Measurements from ENCODE around the gene KRTAP10-9.

Gene KRTAP10-9

GRCh38 chr21:44628707-44629391 lies 2.0 kb downstream of the KRTAP10-9 start:
- TF ChIP-seq SIN3A (IDR thresholded peaks at IDR 0.05; ENCODE audit: borderline replicate concordance, insufficient read depth, low read length) (no peak), FOXP2 (optimal IDR thresholded peaks at IDR 0.05; ENCODE audit: borderline replicate concordance, extremely low read depth, extremely low read length, insufficient read depth) (no peak)

GRCh38 chr21:44630440-44630839 lies 3.5 kb downstream of the KRTAP10-9 start:
- TF ChIP-seq POLR2AphosphoS5 (IDR thresholded peaks at IDR 0.05; ENCODE audit: low read depth, low read length) (no peak), TAF1 (IDR thresholded peaks at IDR 0.05; ENCODE audit: borderline replicate concordance, insufficient read depth, low read length) (no peak)

DNA sequence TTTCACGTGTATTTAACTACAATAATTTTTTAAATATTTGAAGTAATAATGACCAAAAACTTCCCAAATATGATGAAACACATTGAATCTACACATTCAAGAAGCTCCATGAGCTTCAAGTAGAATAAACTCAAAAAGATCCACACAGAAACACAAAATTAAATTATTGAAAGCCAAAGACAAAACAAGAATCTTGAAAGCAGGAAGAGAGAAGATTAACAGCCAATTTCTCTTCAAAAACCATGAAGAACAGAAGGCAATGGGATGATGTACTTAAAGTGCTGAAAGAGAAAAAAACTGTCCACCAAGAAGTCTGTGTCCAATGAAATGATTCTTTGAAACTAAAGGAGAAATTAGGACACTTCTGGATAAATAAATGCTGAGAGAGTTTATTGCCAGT lies 5.2 kb downstream of the KRTAP10-9 start:
- TF ChIP-seq TAF1 (IDR thresholded peaks at IDR 0.05; ENCODE audit: borderline replicate concordance, insufficient read depth, low read length): no peak
- no peak for TF ChIP-seq FOXP2 (optimal IDR thresholded peaks at IDR 0.05; ENCODE audit: borderline replicate concordance, extremely low read depth, extremely low read length, insufficient read depth)
- TF ChIP-seq POLR2AphosphoS5 (IDR thresholded peaks at IDR 0.05; ENCODE audit: low read depth, low read length): no peak
- TF ChIP-seq, protein P1, sequence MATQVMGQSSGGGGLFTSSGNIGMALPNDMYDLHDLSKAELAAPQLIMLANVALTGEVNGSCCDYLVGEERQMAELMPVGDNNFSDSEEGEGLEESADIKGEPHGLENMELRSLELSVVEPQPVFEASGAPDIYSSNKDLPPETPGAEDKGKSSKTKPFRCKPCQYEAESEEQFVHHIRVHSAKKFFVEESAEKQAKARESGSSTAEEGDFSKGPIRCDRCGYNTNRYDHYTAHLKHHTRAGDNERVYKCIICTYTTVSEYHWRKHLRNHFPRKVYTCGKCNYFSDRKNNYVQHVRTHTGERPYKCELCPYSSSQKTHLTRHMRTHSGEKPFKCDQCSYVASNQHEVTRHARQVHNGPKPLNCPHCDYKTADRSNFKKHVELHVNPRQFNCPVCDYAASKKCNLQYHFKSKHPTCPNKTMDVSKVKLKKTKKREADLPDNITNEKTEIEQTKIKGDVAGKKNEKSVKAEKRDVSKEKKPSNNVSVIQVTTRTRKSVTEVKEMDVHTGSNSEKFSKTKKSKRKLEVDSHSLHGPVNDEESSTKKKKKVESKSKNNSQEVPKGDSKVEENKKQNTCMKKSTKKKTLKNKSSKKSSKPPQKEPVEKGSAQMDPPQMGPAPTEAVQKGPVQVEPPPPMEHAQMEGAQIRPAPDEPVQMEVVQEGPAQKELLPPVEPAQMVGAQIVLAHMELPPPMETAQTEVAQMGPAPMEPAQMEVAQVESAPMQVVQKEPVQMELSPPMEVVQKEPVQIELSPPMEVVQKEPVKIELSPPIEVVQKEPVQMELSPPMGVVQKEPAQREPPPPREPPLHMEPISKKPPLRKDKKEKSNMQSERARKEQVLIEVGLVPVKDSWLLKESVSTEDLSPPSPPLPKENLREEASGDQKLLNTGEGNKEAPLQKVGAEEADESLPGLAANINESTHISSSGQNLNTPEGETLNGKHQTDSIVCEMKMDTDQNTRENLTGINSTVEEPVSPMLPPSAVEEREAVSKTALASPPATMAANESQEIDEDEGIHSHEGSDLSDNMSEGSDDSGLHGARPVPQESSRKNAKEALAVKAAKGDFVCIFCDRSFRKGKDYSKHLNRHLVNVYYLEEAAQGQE (IDR thresholded peaks at IDR 0.05; ENCODE audit: insufficient read depth in 1 of 2, low read depth in 2 of 2, low read length in 2 of 2): no peak
- no peak for TF ChIP-seq SIN3A (IDR thresholded peaks at IDR 0.05; ENCODE audit: borderline replicate concordance, insufficient read depth, low read length)

DNA sequence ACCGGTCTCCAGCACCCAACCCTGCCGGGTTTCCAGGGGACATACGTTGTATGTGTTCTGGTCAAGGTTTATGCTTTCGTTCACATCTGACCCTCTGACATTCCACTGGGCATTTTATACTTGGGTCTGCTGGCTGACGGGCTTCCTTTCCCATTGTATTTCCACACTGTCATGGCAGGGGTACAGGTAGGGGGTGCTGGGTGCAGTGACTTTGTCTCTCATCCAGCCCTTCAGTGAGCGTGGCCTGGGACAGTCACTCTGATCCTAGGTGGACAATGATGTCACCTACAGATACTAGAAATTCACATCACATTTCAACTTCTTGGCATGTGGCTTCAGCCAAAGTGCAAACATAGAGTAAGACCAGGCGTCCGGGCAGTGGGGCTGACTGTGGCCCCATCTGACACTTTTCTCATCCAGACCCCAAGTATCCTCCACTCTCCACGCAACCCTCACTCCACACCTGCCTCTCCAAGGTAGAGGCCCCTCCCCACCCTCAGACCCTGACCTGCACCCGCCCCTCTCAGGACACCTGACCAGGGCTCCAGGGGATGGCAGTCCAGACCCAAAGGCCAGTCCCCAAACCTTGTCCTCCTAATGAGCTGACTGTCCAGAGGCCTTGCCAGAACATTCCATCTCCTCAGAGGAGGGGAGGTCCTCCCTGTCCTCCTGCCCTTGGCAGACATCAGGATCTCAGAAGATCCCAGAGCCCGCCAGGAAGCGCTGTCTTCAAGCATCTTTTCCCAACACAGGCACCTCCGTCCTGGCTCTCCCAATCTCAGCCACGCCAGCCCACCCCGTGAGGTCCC lies 9.5 kb downstream of the KRTAP10-9 start:
- TF ChIP-seq, protein P1 (IDR thresholded peaks at IDR 0.05; ENCODE audit: insufficient read depth in 1 of 2, low read depth in 2 of 2, low read length in 2 of 2): no peak

DNA sequence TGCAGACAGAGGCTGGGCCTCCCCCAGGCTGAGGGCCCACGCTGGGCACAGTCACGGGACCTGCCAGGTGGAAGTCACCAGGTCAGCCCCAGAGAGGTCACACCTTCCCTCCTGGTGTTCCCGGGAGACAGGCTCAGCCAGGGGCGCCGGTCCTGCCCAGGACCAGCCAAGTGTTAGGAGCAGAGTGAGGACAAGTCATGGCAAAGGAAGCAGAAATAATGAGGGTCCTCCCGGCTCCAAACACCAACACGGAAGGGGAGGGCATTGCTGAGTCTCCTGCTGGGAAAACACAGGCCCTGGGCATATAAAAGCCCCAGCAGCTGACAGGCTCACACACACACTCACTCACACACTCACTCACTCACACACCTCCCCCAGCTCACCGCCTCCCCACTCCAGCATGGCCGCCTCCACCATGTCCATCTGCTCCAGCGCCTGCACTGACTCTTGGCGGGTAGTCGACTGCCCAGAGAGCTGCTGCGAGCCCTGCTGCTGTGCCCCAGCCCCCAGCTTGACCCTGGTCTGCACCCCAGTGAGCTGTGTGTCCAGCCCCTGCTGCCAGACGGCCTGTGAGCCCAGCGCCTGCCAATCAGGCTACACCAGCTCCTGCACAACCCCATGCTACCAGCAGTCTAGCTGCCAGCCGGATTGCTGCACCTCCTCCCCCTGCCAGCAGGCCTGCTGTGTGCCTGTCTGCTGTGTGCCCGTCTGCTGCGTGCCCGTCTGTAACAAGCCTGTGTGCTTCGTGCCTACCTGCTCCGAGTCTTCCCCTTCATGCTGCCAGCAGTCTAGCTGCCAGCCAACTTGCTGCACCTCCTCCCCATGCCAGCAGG lies 10.3 kb downstream of the KRTAP10-9 start, which contains the start of gene KRTAP10-10:
TSS of gene KRTAP10-10 (plus strand) at position 339 of the 833 bp plus-strand sequence. CDS start at position 401, 62 bp downstream.
- no peak for TF ChIP-seq POLR2AphosphoS5 (IDR thresholded peaks at IDR 0.05; ENCODE audit: low read depth, low read length)
- TF ChIP-seq FOXP2 (optimal IDR thresholded peaks at IDR 0.05; ENCODE audit: borderline replicate concordance, extremely low read depth, extremely low read length, insufficient read depth): no peak
- TF ChIP-seq, protein P1 (IDR thresholded peaks at IDR 0.05; ENCODE audit: insufficient read depth in 1 of 2, low read depth in 2 of 2, low read length in 2 of 2): no peak
- TF ChIP-seq TAF1 (IDR thresholded peaks at IDR 0.05; ENCODE audit: borderline replicate concordance, insufficient read depth, low read length): no peak
- no peak for TF ChIP-seq SIN3A (IDR thresholded peaks at IDR 0.05; ENCODE audit: borderline replicate concordance, insufficient read depth, low read length)

- TF ChIP-seq, protein P1 (IDR thresholded peaks at IDR 0.05; ENCODE audit: insufficient read depth in 1 of 2, low read depth in 2 of 2, low read length in 2 of 2): no peak
- TF ChIP-seq SIN3A (IDR thresholded peaks at IDR 0.05; ENCODE audit: borderline replicate concordance, insufficient read depth, low read length): no peak
- no peak for TF ChIP-seq TAF1 (IDR thresholded peaks at IDR 0.05; ENCODE audit: borderline replicate concordance, insufficient read depth, low read length)
- no peak for TF ChIP-seq POLR2AphosphoS5 (IDR thresholded peaks at IDR 0.05; ENCODE audit: low read depth, low read length)
- TF ChIP-seq FOXP2 (optimal IDR thresholded peaks at IDR 0.05; ENCODE audit: borderline replicate concordance, extremely low read depth, extremely low read length, insufficient read depth): no peak
These were observed 12.4 kb downstream of the KRTAP10-9 start for GRCh38 chr21:44639331-44639655.
